GM19099 (cell line): ENCODE measurements around the gene GRIK5.

Experiments used
- POLR2A ChIP-seq: IDR thresholded peaks from 3 replicates; pipeline ENCODE4 v1.6.1; 2011; ENCODE audit warnings: low read depth; ENCODE audit not compliant: insufficient read length; ENCODE audit errors: extremely low read depth

GRIK5 gene

DNA sequence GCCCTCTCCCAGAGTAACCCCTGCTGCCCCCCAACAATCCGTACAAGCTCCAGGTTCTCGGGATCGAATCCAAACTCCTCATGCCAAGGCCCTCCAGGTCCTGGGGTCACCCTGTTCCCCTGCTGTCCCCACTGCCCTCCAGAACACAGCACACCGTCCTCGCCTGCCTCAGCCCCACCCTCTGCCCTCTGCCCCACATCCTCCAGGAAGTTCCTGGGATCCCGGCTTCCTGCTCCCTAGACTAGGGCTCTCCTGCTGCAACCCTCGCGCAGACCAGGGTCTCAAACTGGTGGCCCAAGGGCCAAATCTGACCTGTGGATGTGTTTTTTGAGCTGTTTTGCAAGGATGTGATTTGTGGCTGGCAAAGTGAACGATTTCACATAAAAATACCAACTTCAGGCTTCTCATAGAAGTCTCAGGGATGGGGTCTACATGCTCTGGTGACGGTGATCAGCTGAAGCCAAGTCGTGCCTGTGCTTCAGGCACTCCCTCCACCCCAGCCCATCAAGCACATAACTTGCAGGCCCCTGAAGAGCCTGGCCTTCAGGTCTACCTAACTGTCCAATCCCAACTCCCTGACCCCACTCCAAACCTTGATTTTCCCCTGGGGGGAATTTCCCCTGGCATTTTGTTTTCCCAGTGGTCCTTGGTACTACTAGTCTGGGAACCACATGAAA is 112.7 kb downstream of the GRIK5 start:
- no peak for TF ChIP-seq POLR2A

DNA sequence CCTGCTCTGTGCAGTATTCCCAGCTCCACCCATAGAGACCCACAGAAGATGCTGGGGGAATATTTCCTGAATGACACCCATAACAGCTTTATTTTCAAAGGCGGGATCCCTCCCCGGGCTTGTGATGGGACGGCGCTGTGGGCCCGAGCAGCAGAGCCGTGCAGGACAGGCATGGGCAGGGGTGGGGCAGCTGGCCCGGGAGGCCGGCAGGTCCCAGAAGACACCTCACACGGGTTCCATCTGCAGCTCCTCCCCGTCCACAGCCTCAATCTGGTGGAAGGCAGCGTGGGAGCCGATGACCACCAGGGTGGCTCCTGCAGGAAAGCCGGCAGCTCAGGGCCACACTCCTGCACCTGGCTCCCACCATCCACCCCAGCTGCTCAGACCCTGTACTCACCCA is 113.4 kb downstream of the GRIK5 start:
- TF ChIP-seq POLR2A, result no peak

DNA sequence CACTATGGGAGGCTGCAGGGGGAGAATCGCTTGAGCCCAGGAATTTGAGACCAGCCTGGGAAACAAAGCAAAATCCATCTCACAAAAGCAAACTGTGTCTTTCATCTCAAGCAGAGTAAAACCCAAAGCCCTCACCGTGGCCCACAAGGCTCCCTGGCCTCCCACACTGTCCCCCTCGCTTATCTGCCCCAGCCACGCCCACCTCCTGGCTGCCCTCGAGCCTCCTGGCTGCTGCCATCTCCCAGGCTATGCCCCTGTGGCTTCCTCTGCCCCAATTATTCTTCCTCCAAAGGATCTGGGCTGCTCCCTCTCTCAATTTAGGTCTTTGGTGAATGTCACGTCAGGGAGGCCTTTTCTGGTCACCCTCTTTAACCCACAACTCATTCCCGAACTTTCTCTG is 114.5 kb downstream of the GRIK5 start:
- no peak for TF ChIP-seq POLR2A

DNA sequence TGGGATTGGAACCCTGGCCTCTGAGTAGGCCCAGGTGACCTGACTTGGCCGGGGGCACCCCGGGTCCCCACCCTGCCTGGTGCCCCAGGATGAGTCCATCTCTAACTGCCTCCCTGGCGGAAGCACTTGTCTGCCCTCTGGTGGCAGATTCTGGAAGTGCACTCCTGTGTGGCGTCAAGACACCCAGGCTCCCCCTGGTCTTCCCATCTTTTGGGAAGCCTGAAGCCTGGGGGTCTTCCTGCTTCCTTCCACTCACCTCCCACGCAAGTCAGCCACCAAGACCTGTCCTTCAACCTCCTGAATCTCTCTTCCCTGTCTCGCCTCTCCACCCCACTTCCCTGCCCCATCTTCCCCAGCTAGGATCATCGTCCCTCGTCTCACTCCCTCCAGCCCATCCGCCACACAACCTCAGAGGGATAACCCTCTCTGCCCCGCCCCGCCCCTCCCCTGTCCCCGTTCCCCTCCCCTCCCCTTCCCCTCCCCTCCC is 118.3 kb downstream of the GRIK5 start:
- TF ChIP-seq POLR2A, result no peak
